ENCODE data around the gene EEF1A2. TPM values are rescaled to one million over a fixed set of nuclear protein-coding genes. Genes with fewer than 3 reads are reported as not detected.

The EEF1A2 gene
- total RNA-seq, 1 donor from 2014 or later, result 255 TPM

GRCh38 chr20:63456429-63457284 lies 42.2 kb downstream of the EEF1A2 start:
- Histone ChIP-seq H3K27ac (ENCODE audit: low read depth, low read length) (no peak overlapping the region), H3K4me3 (ENCODE audit: low read length in 3 of 3) (no peak overlapping the region), H3K4me1 (ENCODE audit: control insufficient read depth in 3 of 3, insufficient read depth in 3 of 3, low read length in 3 of 3) (peaks cover 3 to 20% (median 12%) of the 10 kb centered on the region in 3 donors), H3K27me3 (ENCODE audit: control insufficient read depth in 3 of 3, insufficient read depth in 3 of 3, low read length in 3 of 3) (peaks cover 66 to 83% (median 68%) of the 10 kb centered on the region in 3 donors), H3K9ac (ENCODE audit: low read depth in 1 of 3, low read length in 3 of 3) (no peak overlapping the region), H3K9me3 (ENCODE audit: control insufficient read depth in 3 of 3, low read length in 3 of 3) (no peaks in the 10 kb centered on the region), H3K36me3 (ENCODE audit: control insufficient read depth in 3 of 3, insufficient read depth in 3 of 3, low read length in 3 of 3) (no peaks in the 10 kb centered on the region)

GRCh38 chr20:63455568-63455859 lies 43.4 kb downstream of the EEF1A2 start:
- Histone ChIP-seq H3K27me3 (ENCODE audit: control insufficient read depth in 3 of 3, insufficient read depth in 3 of 3, low read length in 3 of 3) (peaks cover 61 to 79% (median 63%) of the 10 kb centered on the region in 3 donors), H3K4me1 (ENCODE audit: control insufficient read depth in 3 of 3, insufficient read depth in 3 of 3, low read length in 3 of 3) (peaks cover 3 to 20% (median 12%) of the 10 kb centered on the region in 3 donors), H3K4me3 (ENCODE audit: low read length in 3 of 3) (no peak overlapping the region), H3K9me3 (ENCODE audit: control insufficient read depth in 3 of 3, low read length in 3 of 3) (no peaks in the 10 kb centered on the region), H3K9ac (ENCODE audit: low read depth in 1 of 3, low read length in 3 of 3) (no peak overlapping the region), H3K27ac (ENCODE audit: low read depth, low read length) (no peak overlapping the region), H3K36me3 (ENCODE audit: control insufficient read depth in 3 of 3, insufficient read depth in 3 of 3, low read length in 3 of 3) (no peaks in the 10 kb centered on the region)

- H3K27ac ChIP-seq (ENCODE audit: low read depth, low read length), result no peak overlapping the region
- no peaks in the 10 kb centered on the region for H3K36me3 ChIP-seq (ENCODE audit: control insufficient read depth in 3 of 3, insufficient read depth in 3 of 3, low read length in 3 of 3)
- H3K27me3 ChIP-seq (ENCODE audit: control insufficient read depth in 3 of 3, insufficient read depth in 3 of 3, low read length in 3 of 3), result peaks cover 58 to 76% (median 61%) of the 10 kb centered on the region in 3 donors
- no peak overlapping the region for H3K4me3 ChIP-seq (ENCODE audit: low read length in 3 of 3)
- no peaks in the 10 kb centered on the region for H3K9me3 ChIP-seq (ENCODE audit: control insufficient read depth in 3 of 3, low read length in 3 of 3)
- H3K9ac ChIP-seq (ENCODE audit: low read depth in 1 of 3, low read length in 3 of 3), result no peak overlapping the region
- peaks cover 3 to 20% (median 12%) of the 10 kb centered on the region in 3 donors for H3K4me1 ChIP-seq (ENCODE audit: control insufficient read depth in 3 of 3, insufficient read depth in 3 of 3, low read length in 3 of 3)
Observed at GRCh38 chr20:63454731-63455567, 43.9 kb downstream of the EEF1A2 start.

GRCh38 chr20:63452821-63453523 lies 45.9 kb downstream of the EEF1A2 start:
- H3K27me3 ChIP-seq (ENCODE audit: control insufficient read depth in 3 of 3, insufficient read depth in 3 of 3, low read length in 3 of 3), result peaks cover 62 to 81% (median 64%) of the 10 kb centered on the region in 3 donors
- no peak overlapping the region for H3K9ac ChIP-seq (ENCODE audit: low read depth in 1 of 3, low read length in 3 of 3)
- H3K4me1 ChIP-seq (ENCODE audit: control insufficient read depth in 3 of 3, insufficient read depth in 3 of 3, low read length in 3 of 3), result peaks cover 3 to 20% (median 12%) of the 10 kb centered on the region in 3 donors
- no peaks in the 10 kb centered on the region for H3K36me3 ChIP-seq (ENCODE audit: control insufficient read depth in 3 of 3, insufficient read depth in 3 of 3, low read length in 3 of 3)
- no peak overlapping the region for H3K4me3 ChIP-seq (ENCODE audit: low read length in 3 of 3)
- no peaks in the 10 kb centered on the region for H3K9me3 ChIP-seq (ENCODE audit: control insufficient read depth in 3 of 3, low read length in 3 of 3)
- H3K27ac ChIP-seq (ENCODE audit: low read depth, low read length), result no peak overlapping the region

- Histone ChIP-seq H3K36me3 (ENCODE audit: control insufficient read depth in 3 of 3, insufficient read depth in 3 of 3, low read length in 3 of 3) (no peaks in the 10 kb centered on the region), H3K9me3 (ENCODE audit: control insufficient read depth in 3 of 3, low read length in 3 of 3) (no peaks in the 10 kb centered on the region), H3K4me1 (ENCODE audit: control insufficient read depth in 3 of 3, insufficient read depth in 3 of 3, low read length in 3 of 3) (peaks cover 3 to 20% (median 12%) of the 10 kb centered on the region in 3 donors), H3K4me3 (ENCODE audit: low read length in 3 of 3) (no peak overlapping the region), H3K27ac (ENCODE audit: low read depth, low read length) (no peak overlapping the region), H3K9ac (ENCODE audit: low read depth in 1 of 3, low read length in 3 of 3) (no peak overlapping the region), H3K27me3 (ENCODE audit: control insufficient read depth in 3 of 3, insufficient read depth in 3 of 3, low read length in 3 of 3) (peaks cover 62 to 85% (median 65%) of the 10 kb centered on the region in 3 donors)
Observed at GRCh38 chr20:63452341-63452740, 46.5 kb downstream of the EEF1A2 start.

GRCh38 chr20:63451821-63452220 lies 47.1 kb downstream of the EEF1A2 start:
- no peak overlapping the region for H3K9ac ChIP-seq (ENCODE audit: low read depth in 1 of 3, low read length in 3 of 3)
- no peak overlapping the region for H3K4me3 ChIP-seq (ENCODE audit: low read length in 3 of 3)
- no peak overlapping the region for H3K27ac ChIP-seq (ENCODE audit: low read depth, low read length)
- peaks cover 61 to 85% (median 65%) of the 10 kb centered on the region in 3 donors for H3K27me3 ChIP-seq (ENCODE audit: control insufficient read depth in 3 of 3, insufficient read depth in 3 of 3, low read length in 3 of 3)
- no peaks in the 10 kb centered on the region for H3K9me3 ChIP-seq (ENCODE audit: control insufficient read depth in 3 of 3, low read length in 3 of 3)
- peaks cover 3 to 20% (median 12%) of the 10 kb centered on the region in 3 donors for H3K4me1 ChIP-seq (ENCODE audit: control insufficient read depth in 3 of 3, insufficient read depth in 3 of 3, low read length in 3 of 3)
- no peaks in the 10 kb centered on the region for H3K36me3 ChIP-seq (ENCODE audit: control insufficient read depth in 3 of 3, insufficient read depth in 3 of 3, low read length in 3 of 3)

- H3K9ac ChIP-seq (ENCODE audit: low read depth in 1 of 3, low read length in 3 of 3), result no peak overlapping the region
- H3K9me3 ChIP-seq (ENCODE audit: control insufficient read depth in 3 of 3, low read length in 3 of 3), result no peaks in the 10 kb centered on the region
- no peaks in the 10 kb centered on the region for H3K36me3 ChIP-seq (ENCODE audit: control insufficient read depth in 3 of 3, insufficient read depth in 3 of 3, low read length in 3 of 3)
- H3K27ac ChIP-seq (ENCODE audit: low read depth, low read length), result no peak overlapping the region
- no peak overlapping the region for H3K4me3 ChIP-seq (ENCODE audit: low read length in 3 of 3)
- H3K27me3 ChIP-seq (ENCODE audit: control insufficient read depth in 3 of 3, insufficient read depth in 3 of 3, low read length in 3 of 3), result peaks cover 57 to 80% (median 60%) of the 10 kb centered on the region in 3 donors
- H3K4me1 ChIP-seq (ENCODE audit: control insufficient read depth in 3 of 3, insufficient read depth in 3 of 3, low read length in 3 of 3), result peaks cover 3 to 20% (median 12%) of the 10 kb centered on the region in 3 donors
Observed at GRCh38 chr20:63449796-63450730, 48.8 kb downstream of the EEF1A2 start.

- H3K36me3 ChIP-seq (ENCODE audit: control insufficient read depth in 3 of 3, insufficient read depth in 3 of 3, low read length in 3 of 3), result no peaks in the 10 kb centered on the region
Observed at GRCh38 chr20:63449025-63449424, 49.9 kb downstream of the EEF1A2 start.

GRCh38 chr20:63448031-63448430 lies 50.9 kb downstream of the EEF1A2 start:
- H3K4me3 ChIP-seq (ENCODE audit: low read length in 3 of 3), result no peak overlapping the region
- peaks cover 39 to 63% (median 40%) of the 10 kb centered on the region in 3 donors for H3K27me3 ChIP-seq (ENCODE audit: control insufficient read depth in 3 of 3, insufficient read depth in 3 of 3, low read length in 3 of 3)
- peaks cover 0 to 1% (median under 1%) of the 10 kb centered on the region in 3 donors for H3K4me1 ChIP-seq (ENCODE audit: control insufficient read depth in 3 of 3, insufficient read depth in 3 of 3, low read length in 3 of 3)
- H3K9ac ChIP-seq (ENCODE audit: low read depth in 1 of 3, low read length in 3 of 3), result no peak overlapping the region
- no peak overlapping the region for H3K27ac ChIP-seq (ENCODE audit: low read depth, low read length)
- H3K9me3 ChIP-seq (ENCODE audit: control insufficient read depth in 3 of 3, low read length in 3 of 3), result no peaks in the 10 kb centered on the region
- no peaks in the 10 kb centered on the region for H3K36me3 ChIP-seq (ENCODE audit: control insufficient read depth in 3 of 3, insufficient read depth in 3 of 3, low read length in 3 of 3)

More at GRCh38 chr20:63449025-63449424, 49.9 kb downstream of the EEF1A2 start:
- Histone ChIP-seq H3K27me3 (ENCODE audit: control insufficient read depth in 3 of 3, insufficient read depth in 3 of 3, low read length in 3 of 3) (peaks cover 48 to 73% (median 50%) of the 10 kb centered on the region in 3 donors), H3K4me1 (ENCODE audit: control insufficient read depth in 3 of 3, insufficient read depth in 3 of 3, low read length in 3 of 3) (peaks cover 3 to 9% (median 8%) of the 10 kb centered on the region in 3 donors), H3K9ac (ENCODE audit: low read depth in 1 of 3, low read length in 3 of 3) (no peak overlapping the region), H3K4me3 (ENCODE audit: low read length in 3 of 3) (no peak overlapping the region), H3K9me3 (ENCODE audit: control insufficient read depth in 3 of 3, low read length in 3 of 3) (no peaks in the 10 kb centered on the region), H3K27ac (ENCODE audit: low read depth, low read length) (no peak overlapping the region)

Data from skeletal muscle tissue (tissue), 4 donors.